Activated naive CD8-positive, alpha-beta T cell (primary cell): ENCODE results near the gene ZC3HAV1.
"Not testable (repeated sequence)": the region's sequence is repeated elsewhere in the genome, so short reads cannot be mapped to it uniquely, and the experiment has no call there.

Experiments
- H3K27ac Mint-ChIP-seq: one replicate; pipeline ENCODE4 v1.8.0; 2021; ENCODE audit warnings: mixed read lengths
- H3K27me3 Mint-ChIP-seq: one replicate; pipeline ENCODE4 v1.8.0; 2021; ENCODE audit warnings: mixed read lengths
- H3K36me3 Mint-ChIP-seq: one replicate; pipeline ENCODE4 v1.8.0; 2021; ENCODE audit warnings: mixed read lengths
- H3K4me1 Mint-ChIP-seq: one replicate; pipeline ENCODE4 v1.8.0; 2021; ENCODE audit warnings: low read depth, mixed read lengths
- H3K4me3 Mint-ChIP-seq: one replicate; pipeline ENCODE4 v1.8.0; 2021; ENCODE audit warnings: mild to moderate bottlenecking, mixed read lengths
- H3K9me3 Mint-ChIP-seq: one replicate; pipeline ENCODE4 v1.8.0; 2021; ENCODE audit warnings: low read depth, mixed read lengths

ZC3HAV1 gene

GRCh38 chr7:139118234-139118804, 8.8 kb upstream of the ZC3HAV1 start:
- Mint-ChIP-seq H3K27me3 (no peaks in the 10 kb centered on the region), H3K27ac (peak overlapping the region; percentile 87), H3K9me3 (no peaks in the 10 kb centered on the region), H3K4me3 (peak overlapping the region; percentile 72), H3K4me1 (peaks cover 36% of the 10 kb centered on the region), H3K36me3 (no peaks in the 10 kb centered on the region)

GRCh38 chr7:139117599-139118233, 8.2 kb upstream of the ZC3HAV1 start:
- H3K36me3 Mint-ChIP-seq, result no peaks in the 10 kb centered on the region
- peak overlapping the region; percentile 86 for H3K27ac Mint-ChIP-seq
- H3K4me3 Mint-ChIP-seq, result peak overlapping the region; percentile 72
- no peaks in the 10 kb centered on the region for H3K9me3 Mint-ChIP-seq
- peaks cover 40% of the 10 kb centered on the region for H3K4me1 Mint-ChIP-seq
- no peaks in the 10 kb centered on the region for H3K27me3 Mint-ChIP-seq

- Mint-ChIP-seq H3K27ac (peak overlapping the region; percentile 3), H3K36me3 (no peaks in the 10 kb centered on the region), H3K4me1 (peaks cover 47% of the 10 kb centered on the region), H3K9me3 (no peaks in the 10 kb centered on the region), H3K27me3 (no peaks in the 10 kb centered on the region), H3K4me3 (no peak overlapping the region)
Measured at GRCh38 chr7:139116999-139117398, 7.5 kb upstream of the ZC3HAV1 start.

- Mint-ChIP-seq H3K4me1 (peaks cover 63% of the 10 kb centered on the region), H3K4me3 (no peak overlapping the region), H3K36me3 (no peaks in the 10 kb centered on the region), H3K27me3 (no peaks in the 10 kb centered on the region), H3K9me3 (peaks cover 4% of the 10 kb centered on the region), H3K27ac (peak overlapping the region; percentile 46)
Measured at GRCh38 chr7:139115104-139115503, 5.6 kb upstream of the ZC3HAV1 start.

GRCh38 chr7:139114585-139114984, 5.1 kb upstream of the ZC3HAV1 start:
- Mint-ChIP-seq H3K36me3 (no peaks in the 10 kb centered on the region), H3K4me3 (no peak overlapping the region), H3K4me1 (peaks cover 68% of the 10 kb centered on the region)

GRCh38 chr7:139114018-139114417, 4.5 kb upstream of the ZC3HAV1 start:
- Mint-ChIP-seq H3K4me3 (no peak overlapping the region), H3K27ac (no peak overlapping the region), H3K36me3 (no peaks in the 10 kb centered on the region), H3K4me1 (peaks cover 63% of the 10 kb centered on the region), H3K9me3 (peaks cover 4% of the 10 kb centered on the region), H3K27me3 (no peaks in the 10 kb centered on the region)

More at GRCh38 chr7:139114585-139114984, 5.1 kb upstream of the ZC3HAV1 start:
- Mint-ChIP-seq H3K27me3 (no peaks in the 10 kb centered on the region), H3K27ac (no peak overlapping the region), H3K9me3 (peaks cover 4% of the 10 kb centered on the region)

GRCh38 chr7:139112741-139113250, 3.3 kb upstream of the ZC3HAV1 start:
- Mint-ChIP-seq H3K4me3 (no peak overlapping the region), H3K36me3 (peaks cover 3% of the 10 kb centered on the region), H3K4me1 (peaks cover 50% of the 10 kb centered on the region), H3K27ac (peak overlapping the region; percentile 92), H3K27me3 (no peaks in the 10 kb centered on the region), H3K9me3 (peaks cover 4% of the 10 kb centered on the region)

GRCh38 chr7:139112316-139112715, 2.8 kb upstream of the ZC3HAV1 start:
- H3K9me3 Mint-ChIP-seq, result peaks cover 4% of the 10 kb centered on the region

GRCh38 chr7:139111811-139112301, 2.3 kb upstream of the ZC3HAV1 start:
- H3K4me1 Mint-ChIP-seq, result peaks cover 48% of the 10 kb centered on the region
- no peaks in the 10 kb centered on the region for H3K27me3 Mint-ChIP-seq
- peak overlapping the region; percentile 92 for H3K27ac Mint-ChIP-seq
- H3K9me3 Mint-ChIP-seq, result peaks cover 4% of the 10 kb centered on the region
- H3K36me3 Mint-ChIP-seq, result peaks cover 9% of the 10 kb centered on the region
- H3K4me3 Mint-ChIP-seq, result peak overlapping the region; percentile 67

More at GRCh38 chr7:139112316-139112715, 2.8 kb upstream of the ZC3HAV1 start:
- Mint-ChIP-seq H3K36me3 (peaks cover 6% of the 10 kb centered on the region), H3K4me3 (no peak overlapping the region), H3K27me3 (no peaks in the 10 kb centered on the region), H3K27ac (peak overlapping the region; percentile 92), H3K4me1 (peaks cover 48% of the 10 kb centered on the region)

- H3K27ac Mint-ChIP-seq, result peak overlapping the region; percentile 92
- peak overlapping the region; percentile 67 for H3K4me3 Mint-ChIP-seq
- no peaks in the 10 kb centered on the region for H3K27me3 Mint-ChIP-seq
- H3K4me1 Mint-ChIP-seq, result peaks cover 47% of the 10 kb centered on the region
- H3K36me3 Mint-ChIP-seq, result peaks cover 9% of the 10 kb centered on the region
- H3K9me3 Mint-ChIP-seq, result peaks cover 4% of the 10 kb centered on the region
Measured at GRCh38 chr7:139111147-139111546, 1.6 kb upstream of the ZC3HAV1 start.

- Mint-ChIP-seq H3K4me1 (peaks cover 46% of the 10 kb centered on the region), H3K36me3 (peaks cover 9% of the 10 kb centered on the region), H3K9me3 (peaks cover 4% of the 10 kb centered on the region), H3K27ac (peak overlapping the region; percentile 100), H3K4me3 (peak overlapping the region; percentile 100), H3K27me3 (no peaks in the 10 kb centered on the region)
Measured at GRCh38 chr7:139109983-139110411, 477 bp upstream of the ZC3HAV1 start.

- Mint-ChIP-seq H3K4me3 (peak overlapping the region; percentile 100), H3K4me1 (peaks cover 45% of the 10 kb centered on the region), H3K36me3 (peaks cover 9% of the 10 kb centered on the region), H3K27ac (peak overlapping the region; percentile 100), H3K27me3 (no peaks in the 10 kb centered on the region), H3K9me3 (peaks cover 4% of the 10 kb centered on the region)
Measured at GRCh38 chr7:139108266-139109187, 993 bp downstream of the ZC3HAV1 start.

GRCh38 chr7:139106959-139107358, 2.6 kb downstream of the ZC3HAV1 start:
- Mint-ChIP-seq H3K36me3 (peaks cover 12% of the 10 kb centered on the region), H3K27me3 (no peaks in the 10 kb centered on the region), H3K9me3 (peaks cover 4% of the 10 kb centered on the region), H3K27ac (peak overlapping the region; percentile 100), H3K4me3 (peak overlapping the region; percentile 100), H3K4me1 (peaks cover 43% of the 10 kb centered on the region)

GRCh38 chr7:139106227-139106626, 3.3 kb downstream of the ZC3HAV1 start:
- H3K4me1 Mint-ChIP-seq, result peaks cover 42% of the 10 kb centered on the region
- not testable (repeated sequence) for H3K27me3 Mint-ChIP-seq, H3K9me3 Mint-ChIP-seq
- peaks cover 14% of the 10 kb centered on the region for H3K36me3 Mint-ChIP-seq
- H3K27ac Mint-ChIP-seq, result peak overlapping the region; percentile 90
- peak overlapping the region; percentile 100 for H3K4me3 Mint-ChIP-seq
